Activated T-helper 1 cell treated with anti-CD3 and anti-CD28 coated beads, Interleukin-12 subunit alpha, Interleukin-12 subunit beta, Interleukin-2, Interleukin-4 antibody, amounts not matched to agents 30 ng/mL and 10 ng/mL and 1 ng/mL, durations not matched to agents 14 hours and 24 hours and 36 hours (primary cell): ENCODE results near the gene PTOV1. TPM values are rescaled to one million over a fixed set of nuclear protein-coding genes. Genes with fewer than 3 reads are reported as not detected.
A peak's percentile ranks its signal among the peaks of the same experiment; 100 is the strongest.

Experiments
- DNase-seq: peaks from one replicate; pipeline ENCODE4 v3.0.0; 2021; ENCODE audit warnings: low spot score
- H3K27ac Mint-ChIP-seq: one replicate; pipeline ENCODE4 v1.8.0; 2021; ENCODE audit warnings: mild to moderate bottlenecking, mixed read lengths
- H3K27me3 Mint-ChIP-seq: one replicate; pipeline ENCODE4 v1.8.0; 2022; ENCODE audit warnings: mild to moderate bottlenecking, moderate library complexity, mixed read lengths; ENCODE audit not compliant: insufficient read depth
- H3K36me3 Mint-ChIP-seq: one replicate; pipeline ENCODE4 v1.8.0; 2021; ENCODE audit warnings: low read depth, mixed read lengths
- H3K4me1 Mint-ChIP-seq: one replicate; pipeline ENCODE4 v1.8.0; 2021; ENCODE audit warnings: low read depth, mixed read lengths
- H3K4me3 Mint-ChIP-seq: one replicate; pipeline ENCODE4 v1.8.0; 2021; ENCODE audit warnings: mild to moderate bottlenecking, moderate library complexity, mixed read lengths
- H3K9me3 Mint-ChIP-seq: one replicate; pipeline ENCODE4 v1.8.0; 2021; ENCODE audit warnings: mixed read lengths
- intact Hi-C: fragments of 100-400 bp; cut with micrococcal nuclease; formaldehyde crosslinking; loops from one replicate; pipeline ENCODE4 v1.15.1; 2024
- total RNA-seq: library from RNA; stranded (reverse); gene quantifications from 2 replicates; pipeline ENCODE4 v1.2.3, GENCODE V29; 2022

PTOV1 gene
- total RNA-seq, 1 donor from 2014 or later = 113 TPM

DNA sequence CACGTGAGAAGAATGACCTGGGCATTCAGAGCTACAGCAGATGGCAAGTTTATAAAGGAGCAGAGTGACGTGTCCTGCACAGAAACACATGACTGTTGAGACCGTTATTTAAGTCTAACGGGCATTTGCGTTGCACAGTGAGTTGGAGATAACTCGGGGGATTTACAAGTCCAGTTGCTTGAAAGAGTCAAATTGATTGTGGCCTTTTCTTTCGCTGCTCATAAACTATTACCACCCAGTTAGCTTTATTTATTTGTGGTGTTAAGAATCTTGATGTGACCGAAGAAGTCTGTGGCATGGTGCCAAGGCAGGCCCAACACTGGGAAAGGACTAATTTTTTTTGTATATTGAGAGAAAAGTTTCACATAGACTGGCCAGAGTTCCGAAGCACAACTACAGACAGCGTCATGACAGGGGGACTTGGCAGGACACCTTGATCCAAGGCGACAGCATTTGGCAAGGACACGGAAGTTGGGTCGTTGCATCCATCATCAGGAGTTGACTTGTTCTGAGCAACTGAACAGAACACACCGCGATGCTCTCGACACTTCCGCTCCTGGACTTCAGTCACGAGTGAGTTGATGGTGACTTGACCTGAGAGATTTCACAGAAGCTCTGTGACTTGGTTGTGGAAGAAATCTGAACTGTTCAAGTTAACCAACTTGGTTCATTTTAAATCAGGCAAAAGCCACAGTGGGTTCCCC lies 11.9 kb upstream of the PTOV1 start:
- no peaks in the 10 kb centered on the region for H3K4me1 Mint-ChIP-seq
- H3K4me3 Mint-ChIP-seq = no peak overlapping the region
- no peaks in the 10 kb centered on the region for H3K9me3 Mint-ChIP-seq
- peaks cover 27% of the 10 kb centered on the region for H3K36me3 Mint-ChIP-seq
- intact Hi-C loops = no loop called here
- H3K27me3 Mint-ChIP-seq = no peaks in the 10 kb centered on the region
- no peak overlapping the region for H3K27ac Mint-ChIP-seq
- DNase-seq = no peak

DNA sequence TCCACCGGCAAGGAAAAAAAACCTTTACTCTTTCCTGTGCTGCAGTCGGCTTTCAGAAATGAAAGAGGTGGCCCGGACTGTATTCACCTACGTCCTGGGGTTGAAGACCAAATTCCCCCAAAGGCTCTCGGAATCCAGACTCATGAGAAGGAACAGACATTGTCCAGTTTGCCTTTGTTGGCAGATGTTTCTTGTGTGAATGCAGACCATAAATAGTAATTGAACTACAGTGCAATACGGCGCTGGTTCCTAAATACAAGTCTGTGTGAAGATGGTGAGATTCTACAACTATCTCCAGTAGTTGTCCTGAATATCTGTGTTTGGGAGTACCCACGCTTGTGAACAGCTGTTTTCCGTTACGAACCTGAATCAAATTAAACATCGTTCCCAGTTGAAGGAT lies 11.2 kb upstream of the PTOV1 start:
- DNase-seq = no peak
- H3K4me1 Mint-ChIP-seq = no peaks in the 10 kb centered on the region
- no peaks in the 10 kb centered on the region for H3K27me3 Mint-ChIP-seq
- H3K4me3 Mint-ChIP-seq = no peak overlapping the region
- no peaks in the 10 kb centered on the region for H3K9me3 Mint-ChIP-seq
- H3K36me3 Mint-ChIP-seq = peaks cover 25% of the 10 kb centered on the region
- no peak overlapping the region for H3K27ac Mint-ChIP-seq
- intact Hi-C loops = no loop called here

DNA sequence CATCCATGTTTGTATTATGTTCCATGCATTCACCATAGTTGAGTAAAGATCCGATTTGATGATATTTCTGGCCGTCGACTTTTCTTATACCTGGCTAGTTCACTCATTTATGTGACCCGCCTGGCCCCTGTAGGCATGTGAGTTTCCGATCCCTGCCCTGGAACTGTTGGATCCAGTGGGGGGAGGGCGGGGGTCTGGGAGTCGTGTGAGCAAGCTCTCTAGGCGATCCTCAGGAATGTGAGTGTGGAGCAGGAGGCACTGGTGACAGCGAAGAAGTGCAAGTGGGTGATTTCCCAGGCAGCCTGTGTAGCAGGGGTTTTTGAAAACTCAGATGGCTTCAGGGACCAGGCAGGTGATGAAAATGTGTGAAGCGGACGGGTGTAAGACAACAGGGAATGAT lies 10.6 kb upstream of the PTOV1 start:
- intact Hi-C loops = no loop called here
- Mint-ChIP-seq H3K36me3 (peaks cover 23% of the 10 kb centered on the region), H3K4me3 (no peak overlapping the region), H3K4me1 (no peaks in the 10 kb centered on the region), H3K27me3 (no peaks in the 10 kb centered on the region), H3K27ac (no peak overlapping the region), H3K9me3 (no peaks in the 10 kb centered on the region)
- no peak for DNase-seq

DNA sequence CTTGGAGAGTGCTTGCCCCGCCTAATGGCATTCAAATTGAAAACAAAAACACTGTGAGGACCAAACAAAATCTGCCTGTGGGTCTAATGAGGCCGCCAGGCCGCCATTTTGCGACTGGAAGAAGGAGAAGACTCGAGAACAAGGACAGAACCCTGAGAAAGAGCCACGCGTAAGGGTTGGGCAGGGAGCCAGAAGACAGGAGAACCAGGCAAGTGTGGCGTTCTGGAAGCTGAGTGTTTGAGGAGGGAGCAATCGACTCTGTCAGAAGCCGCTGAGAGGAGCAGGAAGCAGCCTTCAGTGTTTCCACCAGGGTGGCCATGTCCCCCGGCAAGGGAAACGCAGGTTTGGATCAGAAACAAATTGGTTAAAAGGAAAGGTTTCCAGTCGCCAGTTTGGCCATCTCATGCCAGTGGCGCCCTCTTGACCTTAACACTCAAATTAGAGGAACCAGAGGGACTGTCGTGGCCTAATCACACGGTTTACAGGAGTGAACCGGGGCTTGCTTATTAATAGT lies 10.2 kb upstream of the PTOV1 start:
- Mint-ChIP-seq H3K4me1 (no peaks in the 10 kb centered on the region), H3K27ac (no peak overlapping the region), H3K9me3 (no peaks in the 10 kb centered on the region), H3K4me3 (no peak overlapping the region), H3K27me3 (no peaks in the 10 kb centered on the region), H3K36me3 (peaks cover 23% of the 10 kb centered on the region)
- DNase-seq = no peak
- intact Hi-C loops = no loop called here

DNA sequence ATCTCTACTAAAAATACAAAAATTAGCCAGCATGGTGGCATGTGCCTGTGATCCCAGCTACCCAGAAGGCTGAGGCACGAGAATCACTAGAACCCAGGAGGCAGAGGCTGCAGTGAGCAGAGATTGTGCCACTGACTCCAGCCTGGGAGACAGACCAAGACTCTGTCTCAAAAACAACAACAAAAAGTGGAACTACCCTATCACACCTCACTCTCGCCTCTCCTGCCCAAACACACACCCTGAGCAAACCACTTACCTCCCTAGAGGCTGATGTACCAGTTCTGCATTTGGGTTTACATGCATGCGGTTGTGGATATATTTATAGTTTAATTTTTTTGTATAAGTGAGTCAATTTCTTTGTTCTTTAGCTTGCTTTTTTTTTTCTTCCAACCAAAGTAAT lies 7.7 kb upstream of the PTOV1 start:
- peaks cover 15% of the 10 kb centered on the region for H3K36me3 Mint-ChIP-seq
- H3K4me1 Mint-ChIP-seq = peaks cover 4% of the 10 kb centered on the region
- H3K27me3 Mint-ChIP-seq = no peaks in the 10 kb centered on the region
- intact Hi-C loops = no loop called here
- H3K9me3 Mint-ChIP-seq = no peaks in the 10 kb centered on the region
- DNase-seq = no peak
- H3K4me3 Mint-ChIP-seq = no peak overlapping the region
- H3K27ac Mint-ChIP-seq = no peak overlapping the region

DNA sequence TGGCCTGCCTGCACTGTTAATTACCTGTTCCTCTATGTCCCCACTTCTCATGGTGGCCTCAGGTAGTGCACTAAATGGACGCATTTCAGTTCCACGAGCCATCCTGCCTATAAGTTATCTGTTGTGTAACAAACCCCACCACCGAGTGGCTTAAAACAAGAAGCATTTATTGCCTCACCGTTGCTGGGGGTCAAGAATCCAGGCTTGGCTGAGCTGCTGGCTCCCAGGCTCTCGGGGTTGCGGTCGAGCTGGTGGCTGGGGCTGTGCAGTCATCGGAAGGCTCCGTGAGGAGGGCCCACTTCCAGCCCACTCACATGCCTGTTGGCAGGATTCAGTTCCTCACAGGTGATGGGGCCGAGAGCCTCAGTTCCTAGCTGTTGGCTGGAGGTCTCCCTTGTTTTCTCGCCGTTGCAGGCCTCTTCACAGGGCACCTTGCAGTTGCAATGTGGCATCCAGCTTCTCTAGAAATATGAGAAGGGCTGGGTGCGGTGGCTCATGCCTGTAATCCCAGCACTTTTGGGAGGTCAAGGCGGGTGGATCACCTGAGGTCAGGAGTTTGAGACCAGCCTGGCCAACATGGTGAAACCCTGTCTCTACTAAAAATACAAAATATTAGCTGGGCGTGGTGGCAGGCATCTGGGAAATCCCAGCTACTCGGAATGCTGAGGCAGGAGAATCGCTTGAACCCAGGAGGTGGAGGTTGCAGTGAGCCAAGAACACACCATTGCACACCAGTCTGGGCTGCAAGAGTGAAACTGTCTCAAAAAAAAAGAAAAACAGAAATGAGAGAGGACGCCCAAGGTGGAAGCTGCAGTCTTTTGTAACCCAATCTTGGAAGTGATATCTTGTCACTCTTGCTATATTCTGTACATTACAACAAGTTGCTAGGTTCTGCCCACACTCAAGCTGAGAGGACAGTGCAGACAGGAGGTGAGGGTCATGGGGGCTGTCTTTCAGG lies 6.5 kb upstream of the PTOV1 start:
- intact Hi-C loops = no loop called here
- DNase-seq = no peak
- Mint-ChIP-seq H3K27ac (no peak overlapping the region), H3K4me1 (peaks cover 15% of the 10 kb centered on the region), H3K27me3 (no peaks in the 10 kb centered on the region), H3K36me3 (peaks cover 9% of the 10 kb centered on the region), H3K9me3 (peaks cover 4% of the 10 kb centered on the region), H3K4me3 (no peak overlapping the region)

DNA sequence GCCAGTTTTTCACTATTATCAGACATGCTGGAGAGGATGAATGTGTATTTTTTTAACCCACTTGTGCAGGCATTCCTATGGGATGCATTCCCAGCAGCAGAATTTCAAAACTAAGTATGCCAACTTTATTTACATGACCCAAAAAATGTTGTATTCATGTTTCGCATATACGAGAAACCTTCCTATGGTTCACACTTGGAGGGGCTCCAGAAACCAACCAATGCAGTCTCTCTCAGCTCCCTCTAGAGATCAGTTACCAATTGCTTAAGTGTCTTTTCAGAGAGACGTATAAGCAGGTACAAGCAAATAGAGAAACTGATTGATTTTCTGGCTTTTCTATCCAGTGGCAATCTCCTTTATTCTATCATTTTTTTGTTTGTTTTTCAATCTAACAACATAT lies 5.5 kb upstream of the PTOV1 start:
- intact Hi-C loops = no loop called here
- H3K27me3 Mint-ChIP-seq = no peaks in the 10 kb centered on the region
- H3K4me3 Mint-ChIP-seq = no peak overlapping the region
- H3K27ac Mint-ChIP-seq = no peak overlapping the region
- peaks cover 23% of the 10 kb centered on the region for H3K4me1 Mint-ChIP-seq
- no peak for DNase-seq
- H3K36me3 Mint-ChIP-seq = peaks cover 10% of the 10 kb centered on the region
- peaks cover 4% of the 10 kb centered on the region for H3K9me3 Mint-ChIP-seq

DNA sequence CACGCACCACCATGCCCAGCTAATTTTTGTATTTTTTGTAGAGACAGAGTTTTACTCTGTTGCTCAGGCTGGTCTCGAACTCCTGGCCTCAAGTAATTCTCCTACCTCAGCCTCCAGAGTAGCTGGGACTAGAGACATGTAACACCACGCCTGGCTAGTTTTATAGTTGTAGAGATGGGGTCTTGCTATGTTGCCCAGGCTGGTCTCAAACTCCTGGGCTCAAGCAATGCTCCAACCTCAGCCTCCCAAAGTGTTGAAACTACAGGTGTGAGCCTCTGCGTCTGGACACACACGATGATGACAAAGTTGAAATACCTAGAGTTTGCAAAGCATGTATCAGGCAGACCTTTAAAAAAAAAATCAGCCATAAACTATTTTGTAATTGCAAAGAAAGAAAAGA lies 4.6 kb upstream of the PTOV1 start:
- H3K36me3 Mint-ChIP-seq = peaks cover 7% of the 10 kb centered on the region
- peaks cover 23% of the 10 kb centered on the region for H3K4me1 Mint-ChIP-seq
- H3K27ac Mint-ChIP-seq = no peak overlapping the region
- peaks cover 4% of the 10 kb centered on the region for H3K9me3 Mint-ChIP-seq
- intact Hi-C loops = no loop called here
- H3K4me3 Mint-ChIP-seq = no peak overlapping the region
- no peak for DNase-seq
- H3K27me3 Mint-ChIP-seq = no peaks in the 10 kb centered on the region

DNA sequence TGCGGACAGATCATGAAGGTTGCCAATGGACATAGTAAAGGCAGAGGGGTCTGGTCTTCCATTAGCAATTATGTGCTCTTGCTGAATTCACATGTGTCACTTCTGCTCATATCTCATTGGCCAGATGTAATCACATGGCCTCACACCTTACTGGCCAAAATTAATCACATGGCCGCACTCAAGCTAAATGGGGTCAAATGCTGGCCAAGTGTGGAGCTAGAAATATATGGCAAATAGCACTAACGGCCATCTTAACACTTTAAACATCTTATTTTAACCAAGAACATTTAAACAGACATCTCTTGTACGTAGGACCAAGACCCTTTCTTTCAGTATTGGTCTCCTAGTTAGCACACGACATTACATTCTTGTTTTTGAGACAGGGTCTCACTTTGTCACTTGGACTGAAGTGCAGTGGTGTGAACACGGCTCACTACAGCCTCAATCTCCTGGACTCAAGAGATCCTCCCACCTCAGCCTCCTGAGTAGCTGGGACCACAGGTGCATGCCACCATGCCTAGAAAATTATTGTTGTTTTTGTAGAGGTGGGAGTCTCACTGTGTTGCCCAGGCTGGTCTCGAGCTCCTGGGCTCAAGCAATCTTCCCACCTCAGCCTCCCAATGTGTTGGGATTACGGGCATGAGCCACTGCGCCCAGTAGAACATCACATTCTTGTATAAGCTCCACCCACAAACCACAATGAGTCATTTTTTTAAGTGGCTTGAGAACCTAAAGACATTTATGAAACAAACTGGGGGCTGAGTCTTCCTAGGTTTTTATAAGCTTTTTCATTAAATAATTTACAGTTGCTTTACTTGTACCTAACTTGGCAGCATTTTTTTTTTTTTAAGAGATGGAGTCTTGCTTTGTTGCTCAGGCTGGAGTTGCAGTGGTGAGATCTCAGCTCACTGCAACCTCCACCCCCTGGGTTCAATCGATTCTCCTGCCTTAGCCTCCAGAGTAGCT lies 2.9 kb upstream of the PTOV1 start:
- Mint-ChIP-seq H3K36me3 (peaks cover 7% of the 10 kb centered on the region), H3K27me3 (peaks cover 5% of the 10 kb centered on the region), H3K27ac (peak overlapping the region; percentile 34), H3K4me1 (peaks cover 34% of the 10 kb centered on the region), H3K4me3 (no peak overlapping the region), H3K9me3 (peaks cover 4% of the 10 kb centered on the region)
- DNase-seq = no peak
- intact Hi-C loops = no loop called here

DNA sequence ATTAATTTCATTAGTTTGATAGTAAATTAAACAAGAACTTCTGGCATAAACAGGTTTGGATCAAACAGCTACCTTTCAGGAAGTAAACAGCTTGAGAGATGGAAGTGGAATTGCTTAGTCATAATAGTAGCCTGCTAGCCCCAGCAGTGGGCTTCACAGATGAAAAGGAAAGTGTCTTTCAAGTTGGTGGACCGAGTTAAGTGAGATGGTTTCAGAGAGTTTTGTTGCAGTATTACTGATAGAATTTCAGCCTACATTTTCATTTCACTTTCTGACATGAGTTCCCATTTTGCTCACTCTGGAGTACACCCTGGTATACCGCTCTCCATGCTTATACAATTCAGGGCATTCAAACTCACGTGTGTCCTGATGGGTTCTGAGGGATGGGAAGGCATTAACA lies 2.0 kb upstream of the PTOV1 start:
- Mint-ChIP-seq H3K36me3 (peaks cover 7% of the 10 kb centered on the region), H3K4me3 (peak overlapping the region; percentile 78), H3K27ac (peak overlapping the region; percentile 62), H3K4me1 (peaks cover 38% of the 10 kb centered on the region), H3K27me3 (peaks cover 5% of the 10 kb centered on the region), H3K9me3 (peaks cover 4% of the 10 kb centered on the region)
- no peak for DNase-seq
- intact Hi-C loops = no loop called here

DNA sequence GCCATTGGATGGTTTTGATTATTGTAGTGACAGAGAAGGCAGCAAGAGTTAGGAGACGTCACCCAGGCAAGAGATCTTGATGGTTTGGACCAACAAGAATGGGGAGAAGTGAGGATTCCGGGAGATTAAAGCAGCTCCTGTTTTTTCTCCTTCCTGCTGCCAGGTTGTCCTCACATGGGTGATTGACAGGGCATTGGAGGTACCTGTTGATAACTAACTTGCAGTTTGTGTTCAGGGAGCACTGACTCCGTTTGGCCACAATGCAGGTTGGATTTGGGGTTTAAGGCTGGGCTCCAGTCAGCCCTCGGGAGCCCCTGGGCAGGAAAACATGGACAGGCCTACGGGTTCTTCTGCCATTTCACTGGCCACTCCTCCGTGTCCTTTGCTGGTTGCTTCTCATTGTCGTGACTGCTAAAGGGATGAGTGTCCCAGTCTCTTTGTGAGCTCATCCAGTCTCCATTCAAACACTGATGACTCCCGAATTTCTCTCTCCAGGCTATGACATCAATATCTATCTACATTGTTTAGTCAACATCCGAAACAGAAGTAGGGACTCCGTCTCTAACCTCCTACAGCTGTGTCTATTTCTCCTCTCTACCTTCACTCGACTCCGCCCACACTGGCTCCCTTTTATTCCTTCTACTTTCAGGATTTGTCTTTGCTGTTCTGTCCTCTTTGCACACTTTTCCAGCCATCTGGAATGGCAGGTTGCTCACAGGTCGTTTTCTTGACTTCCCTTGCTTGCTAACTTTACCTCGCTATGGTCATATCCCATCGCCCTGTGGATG lies 1.3 kb upstream of the PTOV1 start:
- peak overlapping the region; percentile 87 for H3K4me3 Mint-ChIP-seq
- peaks cover 38% of the 10 kb centered on the region for H3K4me1 Mint-ChIP-seq
- H3K27ac Mint-ChIP-seq = peak overlapping the region; percentile 62
- H3K27me3 Mint-ChIP-seq = peaks cover 5% of the 10 kb centered on the region
- H3K36me3 Mint-ChIP-seq = peaks cover 7% of the 10 kb centered on the region
- intact Hi-C loops = loop anchor here (1.0 to 2.0 kb wide), 6 partner anchors 20 to 83 kb away; partner anchors contain the start of genes AKT1S1, IL4I1 and TBC1D17
- DNase-seq = no peak
- peaks cover 4% of the 10 kb centered on the region for H3K9me3 Mint-ChIP-seq

DNA sequence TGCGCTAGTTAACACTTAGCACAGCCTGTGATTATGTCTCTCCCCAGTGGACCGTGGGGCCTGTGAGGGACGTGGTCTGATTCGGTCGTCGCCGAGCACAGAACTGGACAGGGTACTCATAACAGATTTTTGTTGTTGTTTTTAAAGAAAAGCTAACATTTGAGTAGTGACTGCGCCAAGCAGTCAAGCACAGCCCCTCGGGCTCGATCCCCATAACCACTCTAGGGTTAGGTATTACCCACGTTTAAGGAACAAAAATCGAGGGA lies 805 bp upstream of the PTOV1 start:
- Mint-ChIP-seq H3K4me1 (peaks cover 38% of the 10 kb centered on the region), H3K27me3 (peaks cover 5% of the 10 kb centered on the region), H3K9me3 (peaks cover 4% of the 10 kb centered on the region), H3K27ac (peak overlapping the region; percentile 92), H3K4me3 (peak overlapping the region; percentile 87), H3K36me3 (peaks cover 7% of the 10 kb centered on the region)
- no peak for DNase-seq
- intact Hi-C loops = loop anchor here (1.0 to 2.0 kb wide), 6 partner anchors 19 to 84 kb away; partner anchors contain the start of genes AKT1S1, IL4I1 and TBC1D17
